GM23338 (cell line): Measurements from ENCODE around the gene NTN4. TPM values are rescaled to one million over a fixed set of nuclear protein-coding genes. Genes with fewer than 3 reads are reported as not detected.

Source experiments
- ATAC-seq: fragments of 200-7000 bp; cut with Tn5 transposase; 3 replicates; pipeline ENCODE4 v1.9.1; 2020
- DNase-seq: peaks from one replicate; pipeline ENCODE4 v3.0.0-alpha.2; 2015; ENCODE audit warnings: low spot score
- H2AFZ ChIP-seq: fragments of 200-600 bp; sonication (generic); 2 replicates; pipeline ENCODE4 v1.8.0; 2016; ENCODE audit warnings: antibody characterized with exemption, mild to moderate bottlenecking, moderate library complexity
- H3F3A ChIP-seq: fragments of 200-600 bp; sonication (generic); replicated peaks from 2 replicates; pipeline ENCODE4 v1.8.0; 2017; ENCODE audit warnings: antibody characterized with exemption, mixed run types, low read depth
- H3K27ac ChIP-seq: fragments of 200-600 bp; sonication (generic); 2 replicates; pipeline ENCODE4 v1.6.1; 2016; ENCODE audit warnings: low read depth
- H3K27me3 ChIP-seq: fragments of 200-600 bp; sonication (generic); 2 replicates; pipeline ENCODE4 v1.8.0; 2016; ENCODE audit warnings: mild to moderate bottlenecking, mixed run types, moderate library complexity; ENCODE audit not compliant: insufficient read depth
- H3K36me3 ChIP-seq: fragments of 200-600 bp; sonication (generic); 2 replicates; pipeline ENCODE4 v1.8.0; 2016; ENCODE audit warnings: mild to moderate bottlenecking; ENCODE audit not compliant: insufficient read depth
- H3K4me1 ChIP-seq: fragments of 200-600 bp; sonication (generic); 2 replicates; pipeline ENCODE4 v1.8.0; 2016; ENCODE audit warnings: mild to moderate bottlenecking, moderate library complexity; ENCODE audit not compliant: insufficient read depth
- H3K4me2 ChIP-seq: fragments of 200-600 bp; sonication (generic); 2 replicates; pipeline ENCODE4 v1.7.1; 2017; ENCODE audit warnings: mixed run types
- H3K4me3 ChIP-seq: fragments of 200-600 bp; sonication (generic); 2 replicates; pipeline ENCODE4 v1.6.1; 2016; ENCODE audit warnings: mixed run types
- H3K79me2 ChIP-seq: fragments of 200-600 bp; sonication (generic); replicated peaks from 2 replicates; pipeline ENCODE4 v1.8.0; 2017; ENCODE audit warnings: mild to moderate bottlenecking; ENCODE audit not compliant: insufficient read depth
- H3K9me2 ChIP-seq: fragments of 200-600 bp; sonication (generic); 2 replicates; pipeline ENCODE4 v1.8.0; 2017; ENCODE audit not compliant: insufficient read depth
- H4K20me1 ChIP-seq: fragments of 200-600 bp; sonication (generic); replicated peaks from 2 replicates; pipeline ENCODE4 v1.8.0; 2017; ENCODE audit warnings: mild to moderate bottlenecking; ENCODE audit not compliant: insufficient read depth
- H3K27ac Mint-ChIP-seq: 2 replicates; pipeline ENCODE4 v1.8.0; 2020; ENCODE audit warnings: inconsistent platforms, mild to moderate bottlenecking, moderate library complexity, mixed read lengths
- H3K27me3 Mint-ChIP-seq: 3 replicates; pipeline ENCODE4 v1.8.0; 2022; ENCODE audit warnings: low read depth, mild to moderate bottlenecking, moderate library complexity, mixed read lengths, inconsistent platforms; ENCODE audit not compliant: insufficient read depth, poor library complexity
- H3K36me3 Mint-ChIP-seq: 3 replicates; pipeline ENCODE4 v1.8.0; 2021; ENCODE audit warnings: low read depth, mild to moderate bottlenecking, inconsistent platforms, moderate library complexity, mixed read lengths
- H3K4me1 Mint-ChIP-seq: 3 replicates; pipeline ENCODE4 v1.8.0; 2020; ENCODE audit warnings: mild to moderate bottlenecking, inconsistent platforms, mixed read lengths
- H3K4me3 Mint-ChIP-seq: 3 replicates; pipeline ENCODE4 v1.8.0; 2021; ENCODE audit warnings: moderate library complexity, mild to moderate bottlenecking, inconsistent platforms, mixed read lengths
- H3K9me3 Mint-ChIP-seq: 3 replicates; pipeline ENCODE4 v1.8.0; 2020; ENCODE audit warnings: moderate library complexity, mild to moderate bottlenecking, inconsistent platforms, mixed read lengths
- CREB1 ChIP-seq: fragments of 250-450 bp; sonication (Bioruptor Pico); IDR thresholded peaks from 2 replicates; pipeline ENCODE4 v1.5.0; 2020; ENCODE audit warnings: low read depth, mild to moderate bottlenecking, moderate library complexity
- CTCF ChIP-seq, 2 experiments: fragments of 200-600 bp in 1 of 2; sonication (generic) in 1 of 2; conservative IDR thresholded peaks; 2 replicates each; pipeline versions ENCODE4 v1.5.1 to v1.6.1; 2016 to 2017; ENCODE audit warnings: antibody characterized with exemption in 2 of 2, low read depth in 2 of 2, mild to moderate bottlenecking in 2 of 2, moderate library complexity in 1 of 2
- ETS1 ChIP-seq: IDR thresholded peaks from 2 replicates; pipeline ENCODE4 v1.6.1; 2016; ENCODE audit warnings: antibody characterized with exemption
- EZH2 ChIP-seq: fragments of 200-600 bp; sonication (generic); IDR thresholded peaks from one replicate; pipeline ENCODE4 v1.8.0; 2017; ENCODE audit warnings: antibody characterized with exemption, mild to moderate bottlenecking, low read depth; ENCODE audit not compliant: unreplicated experiment
- EZH2phosphoT487 ChIP-seq: fragments of 200-600 bp; sonication (generic); IDR thresholded peaks from one replicate; pipeline ENCODE4 v1.8.1; 2018; ENCODE audit warnings: antibody characterized with exemption; ENCODE audit not compliant: unreplicated experiment
- JUNB ChIP-seq: IDR thresholded peaks from one replicate; pipeline ENCODE4 v1.6.1; 2016; ENCODE audit warnings: antibody characterized with exemption; ENCODE audit not compliant: unreplicated experiment
- NANOG ChIP-seq: IDR thresholded peaks from 2 replicates; pipeline ENCODE4 v1.6.1; 2016; ENCODE audit warnings: antibody characterized with exemption, borderline replicate concordance
- POLR2AphosphoS5 ChIP-seq: IDR thresholded peaks from 2 replicates; pipeline ENCODE4 v1.6.1; 2016; ENCODE audit warnings: antibody characterized with exemption, low read depth
- REST ChIP-seq: IDR thresholded peaks from one replicate; pipeline ENCODE4 v1.6.1; 2018; ENCODE audit warnings: antibody characterized with exemption; ENCODE audit not compliant: unreplicated experiment
- STAT1 ChIP-seq: IDR thresholded peaks from one replicate; pipeline ENCODE4 v1.6.1; 2016; ENCODE audit warnings: antibody characterized with exemption; ENCODE audit not compliant: unreplicated experiment
- ZNF114 ChIP-seq: fragments of 250-450 bp; sonication (Bioruptor Pico); IDR thresholded peaks from 2 replicates; pipeline ENCODE4 v1.5.0; 2020; ENCODE audit warnings: mild to moderate bottlenecking, moderate library complexity
- ZNF331 ChIP-seq: fragments of 250-450 bp; sonication (Bioruptor Pico); IDR thresholded peaks from 2 replicates; pipeline ENCODE4 v1.5.0; 2020; ENCODE audit warnings: low read depth, mild to moderate bottlenecking, moderate library complexity
- ZNF462 ChIP-seq: fragments of 250-450 bp; sonication (Bioruptor Pico); IDR thresholded peaks from 2 replicates; pipeline ENCODE4 v1.5.0; 2020; ENCODE audit warnings: mild to moderate bottlenecking, moderate library complexity
- polyA plus RNA-seq: library from polyadenylated mRNA; unstranded; fragments of >200 nt; fragmentation: Nextera tagmentation; extraction: Ambion mirVana; gene quantifications from 2 replicates; pipeline ENCODE4 v1.2.1, GENCODE V29; 2016
- total RNA-seq: library from RNA; depleted of rRNA; stranded (reverse); fragments of >200 nt; shearing (Covaris generic); gene quantifications from 2 replicates; pipeline ENCODE4 v1.2.3, GENCODE V29; 2014

Gene NTN4
- total and polyA plus RNA-seq, 2 experiments from 2014 or later = 1.5 to 3.8 TPM

- no peaks in the 10 kb centered on the region for H3F3A ChIP-seq
- no peaks in the 10 kb centered on the region for H3K9me2 ChIP-seq
- peaks cover 7% of the 10 kb centered on the region; the same call in 1 of the 3 replicates for H3K4me1 Mint-ChIP-seq
- no peak overlapping the region for H3K27ac Mint-ChIP-seq
- no peaks in the 10 kb centered on the region; the same call in 2 of the 3 replicates for H3K9me3 Mint-ChIP-seq
- H3K27me3 ChIP-seq = no peaks in the 10 kb centered on the region
- H3K36me3 Mint-ChIP-seq = no peaks in the 10 kb centered on the region
- H3K36me3 ChIP-seq = no peaks in the 10 kb centered on the region
- peaks cover 2% of the 10 kb centered on the region for H3K27me3 Mint-ChIP-seq
- no peak overlapping the region for H3K4me2 ChIP-seq
- ATAC-seq (no peak), DNase-seq (no peak)
- H4K20me1 ChIP-seq = no peaks in the 10 kb centered on the region
- peaks cover 12% of the 10 kb centered on the region; the same call in 1 of the 2 replicates for H3K4me1 ChIP-seq
- no peak overlapping the region for H2AFZ ChIP-seq
- H3K4me3 Mint-ChIP-seq = no peak overlapping the region
- no peaks in the 10 kb centered on the region for H3K79me2 ChIP-seq
- H3K4me3 ChIP-seq = no peak overlapping the region
- TF ChIP-seq CTCF (conservative IDR thresholded peaks at IDR 0.05; ENCODE audit: low read depth in 2 of 2) (no peak), ZNF331 (CRISPR knock-in tag) (no peak), ETS1 (no peak), EZH2 (no peak), STAT1 (no peak), JUNB (no peak), POLR2AphosphoS5 (no peak), EZH2phosphoT487 (no peak), ZNF462 (CRISPR knock-in tag) (no peak), ZNF114 (CRISPR knock-in tag) (no peak), NANOG (no peak), CREB1 (CRISPR knock-in tag) (no peak), REST (no peak)
- H3K27ac ChIP-seq = no peak overlapping the region
Observed at GRCh38 chr12:95766356-95767019, 24.1 kb downstream of the NTN4 start.
